Smooth muscle cell of the coronary artery (primary cell): ENCODE data around the gene ZBTB8OS. TPM values are rescaled to one million over a fixed set of nuclear protein-coding genes. Genes with fewer than 3 reads are reported as not detected.

Experiments
- total RNA-seq: library from RNA; depleted of rRNA; stranded (reverse); fragments of >200 nt; gene quantifications from 2 replicates; pipeline ENCODE4 v1.2.3, GENCODE V29; 2014; ENCODE audit warnings: low replicate concordance

The ZBTB8OS gene
- 47.3 and 64.0 TPM in 2 replicates for total RNA-seq

GRCh38 chr1:32650248-32650751 is at the start of gene ZBTB8OS:
Gene ZBTB8OS (minus strand): TSS chr1:32650550. CDS start chr1:32650529, 21 bp downstream.

DNA sequence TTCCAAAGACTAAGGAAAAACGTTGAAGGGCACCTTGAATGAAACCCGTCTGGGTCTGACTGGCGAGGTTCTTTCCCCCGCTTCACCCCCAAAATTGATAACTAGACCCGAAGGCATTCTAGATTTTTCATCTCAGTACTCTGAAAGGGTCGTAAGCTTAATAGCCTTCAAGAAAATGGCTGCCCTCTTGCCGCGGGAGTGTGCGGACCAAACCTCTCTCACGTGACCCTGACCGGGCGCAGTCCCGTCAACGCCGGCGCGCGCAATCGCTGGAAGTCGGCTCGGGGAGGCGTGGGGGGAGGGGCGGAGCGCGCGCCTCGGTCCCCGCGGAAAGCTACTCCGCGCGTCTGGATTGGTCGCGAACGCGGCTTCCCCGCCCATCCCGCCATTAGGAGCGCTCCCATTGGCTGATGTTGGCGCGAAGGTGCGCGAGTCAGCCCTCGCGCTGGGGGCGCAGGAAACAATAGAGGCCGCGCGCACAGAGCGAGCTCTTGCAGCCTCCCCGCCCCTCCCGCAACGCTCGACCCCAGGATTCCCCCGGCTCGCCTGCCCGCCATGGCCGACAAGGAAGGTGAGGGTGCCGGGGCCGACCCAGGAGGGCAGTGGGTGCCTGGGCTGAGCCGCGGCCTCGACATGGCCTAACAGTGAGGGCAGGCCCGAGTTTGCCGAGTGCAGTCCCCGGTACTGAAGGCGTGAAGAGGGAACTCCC is 556 bp upstream of the ZBTB8OS start, which contains the start of gene RBBP4:
Gene RBBP4 (plus strand): TSS at position 457 of the 709 bp plus-strand sequence. CDS start 99 bp downstream, at position 556.

Other genes starting within 250 kb of the ZBTB8OS start
- 0.23 TPM in 1 of 2 replicates, not detected in the other for gene ZBTB8B, start 185.5 kb downstream of the ZBTB8OS start, total RNA-seq
- gene ZBTB8A, start 111.1 kb downstream of the ZBTB8OS start, total RNA-seq, result 3.7 and 7.4 TPM in 2 replicates
- gene RBBP4, start 658 bp upstream of the ZBTB8OS start, total RNA-seq, result 72.9 and 93.5 TPM in 2 replicates
- 39.5 and 52.4 TPM in 2 replicates for gene SYNC, start 52.2 kb upstream of the ZBTB8OS start, total RNA-seq
- gene YARS1, start 166.8 kb upstream of the ZBTB8OS start, total RNA-seq, result 70.1 and 160 TPM in 2 replicates
- gene S100PBP, start 167.1 kb upstream of the ZBTB8OS start, total RNA-seq, result 28.9 and 77.8 TPM in 2 replicates
- gene FNDC5, start 220.4 kb upstream of the ZBTB8OS start, total RNA-seq, result 2.0 and 8.7 TPM in 2 replicates
- not detected in 2 replicates for gene HPCA, start 235.9 kb upstream of the ZBTB8OS start, total RNA-seq